GM18511 (cell line): ENCODE data around the gene KAT2B.
A peak's percentile ranks its signal among the peaks of the same experiment; 100 is the strongest.
"Not testable (repeated sequence)": the region's sequence is repeated elsewhere in the genome, so short reads cannot be mapped to it uniquely, and the experiment has no call there.

Experiments
- ATAC-seq: cut with Tn5 transposase; IDR thresholded peaks from one replicate; pipeline ENCODE4 v1.9.1; 2021; ENCODE audit warnings: mild to moderate bottlenecking, moderate library complexity; ENCODE audit not compliant: unreplicated experiment

Gene KAT2B

GRCh38 chr3:20041197-20041780, 1.0 kb downstream of the KAT2B start:
- ATAC-seq = peak; percentile 43

GRCh38 chr3:20042331-20042730, 2.1 kb downstream of the KAT2B start:
- no peak for ATAC-seq

- ATAC-seq = peak; percentile 33
Observed at GRCh38 chr3:20043396-20043795, 3.1 kb downstream of the KAT2B start.

- no peak for ATAC-seq
Observed at GRCh38 chr3:20043825-20044224, 3.6 kb downstream of the KAT2B start.

- not testable (repeated sequence) for ATAC-seq
Observed at GRCh38 chr3:20045141-20045540, 4.9 kb downstream of the KAT2B start.

GRCh38 chr3:20046556-20046955, 6.3 kb downstream of the KAT2B start:
- no peak for ATAC-seq

- no peak for ATAC-seq
Observed at GRCh38 chr3:20047341-20047779, 7.1 kb downstream of the KAT2B start.

- ATAC-seq = no peak
Observed at GRCh38 chr3:20047976-20048883, 8.0 kb downstream of the KAT2B start.

GRCh38 chr3:20051123-20051806, 11.0 kb downstream of the KAT2B start:
- ATAC-seq = no peak

GRCh38 chr3:20052851-20053250, 12.6 kb downstream of the KAT2B start:
- no peak for ATAC-seq

- peak; percentile 86 for ATAC-seq
Observed at GRCh38 chr3:20054549-20054987, 14.3 kb downstream of the KAT2B start.

- ATAC-seq = peak; percentile 20
Observed at GRCh38 chr3:20055020-20055775, 15.0 kb downstream of the KAT2B start.

GRCh38 chr3:20055842-20056241, 15.6 kb downstream of the KAT2B start:
- no peak for ATAC-seq

GRCh38 chr3:20056725-20057611, 16.7 kb downstream of the KAT2B start:
- ATAC-seq = peak; percentile 34

GRCh38 chr3:20057612-20058180, 17.4 kb downstream of the KAT2B start:
- ATAC-seq = no peak

- no peak for ATAC-seq
Observed at GRCh38 chr3:20059929-20060328, 19.7 kb downstream of the KAT2B start.

- peak; percentile 70 for ATAC-seq
Observed at GRCh38 chr3:20060974-20061685, 20.9 kb downstream of the KAT2B start.

GRCh38 chr3:20062996-20063395, 22.8 kb downstream of the KAT2B start:
- no peak for ATAC-seq

GRCh38 chr3:20064387-20064786, 24.1 kb downstream of the KAT2B start:
- ATAC-seq = no peak
